Ovary (tissue), 3 donors: ENCODE measurements around the gene RGS12.

Experiments
- CTCF ChIP-seq, 3 donors: fragments of 450-650 bp in 2 of 3; fragments of 200-600 bp in 1 of 3; IDR thresholded peaks; one replicate each; pipeline versions ENCODE4 v1.5.1 to v1.8.0; 2016 to 2022; ENCODE audit warnings: antibody characterized with exemption in 3 of 3, mild to moderate bottlenecking in 1 of 3
- POLR2A ChIP-seq: fragments of 450-650 bp; IDR thresholded peaks from one replicate; pipeline ENCODE4 v1.6.1; 2017; ENCODE audit warnings: antibody characterized with exemption, mild to moderate bottlenecking, moderate library complexity
- donor health status: DM: no; HTN: no; CAD: no.

GRCh38 chr4:3342182-3342854 is 49.5 kb downstream of the RGS12 start:
- TF ChIP-seq CTCF (IDR thresholded peaks at IDR 0.05) (no peak), POLR2A (no peak)
